Stimulated activated CD4-positive, alpha-beta T cell treated with anti-CD3 and anti-CD28 coated beads, Interleukin-2, amount 100 ng/mL, for 24 hours (primary cell): Measurements from ENCODE around the gene CARD6.
"Not testable (repeated sequence)": the region's sequence is repeated elsewhere in the genome, so short reads cannot be mapped to it uniquely, and the experiment has no call there.

Source experiments
- DNase-seq, 2 donors: peaks; one replicate each; pipeline ENCODE4 v3.0.0-alpha.2; 2020

Gene CARD6

GRCh38 chr5:40877371-40877988, 36.3 kb downstream of the CARD6 start:
- peak in 1 of 2 donors; percentile 5 for DNase-seq

- no peak for DNase-seq
Observed at GRCh38 chr5:40879163-40879942, 38.2 kb downstream of the CARD6 start.

- DNase-seq, result no peak
Observed at GRCh38 chr5:40882291-40882690, 41.1 kb downstream of the CARD6 start.

GRCh38 chr5:40883051-40883450, 41.9 kb downstream of the CARD6 start:
- not testable (repeated sequence) for DNase-seq

GRCh38 chr5:40895440-40896425, 54.6 kb downstream of the CARD6 start:
- not testable (repeated sequence) for DNase-seq

- peak in 1 of 2 donors; percentile 27 for DNase-seq
Observed at GRCh38 chr5:40904205-40904993, 63.2 kb downstream of the CARD6 start.

- no peak for DNase-seq
Observed at GRCh38 chr5:40904994-40905306, 63.8 kb downstream of the CARD6 start.

- DNase-seq, result no peak
Observed at GRCh38 chr5:40906351-40906751, 65.2 kb downstream of the CARD6 start.

GRCh38 chr5:40909264-40909663, 68.1 kb downstream of the CARD6 start, which contains the start of gene C7:
Gene C7 (plus strand): TSS chr5:40909497. CDS start chr5:40909611, 114 bp downstream.
- no peak for DNase-seq

- DNase-seq, result no peak
Observed at GRCh38 chr5:40909723-40910122, 68.6 kb downstream of the CARD6 start.
